ENCODE measurements around the gene BCAS3.

BCAS3 gene

GRCh38 chr17:61017317-61018006 is 339.8 kb downstream of the BCAS3 start:
- TF ChIP-seq TAF1 (IDR thresholded peaks at IDR 0.05; ENCODE audit: low read depth) (no peak), RAD21 (IDR thresholded peaks at IDR 0.05; ENCODE audit: low read depth) (no peak), CEBPB (IDR thresholded peaks at IDR 0.05) (no peak), EP300 (IDR thresholded peaks at IDR 0.05; ENCODE audit: borderline replicate concordance) (no peak), YY1 (IDR thresholded peaks at IDR 0.05; ENCODE audit: low read depth) (no peak), TCF12 (IDR thresholded peaks at IDR 0.05; ENCODE audit: low read depth) (no peak), REST (IDR thresholded peaks at IDR 0.05; ENCODE audit: low read depth) (no peak), TEAD4 (IDR thresholded peaks at IDR 0.05) (no peak)

GRCh38 chr17:61018938-61019337 is 341.3 kb downstream of the BCAS3 start:
- TF ChIP-seq FOXM1 (IDR thresholded peaks at IDR 0.05; ENCODE audit: borderline replicate concordance, low read depth) (no peak), MAX (IDR thresholded peaks at IDR 0.05) (no peak), CREB1 (IDR thresholded peaks at IDR 0.05; ENCODE audit: low read depth) (no peak)

GRCh38 chr17:61023996-61024395 is 346.3 kb downstream of the BCAS3 start:
- TF ChIP-seq FOXM1 (IDR thresholded peaks at IDR 0.05; ENCODE audit: borderline replicate concordance, low read depth) (no peak), MAX (IDR thresholded peaks at IDR 0.05) (no peak), EP300 (IDR thresholded peaks at IDR 0.05; ENCODE audit: borderline replicate concordance) (no peak), CEBPB (IDR thresholded peaks at IDR 0.05) (no peak), NFIC (IDR thresholded peaks at IDR 0.05) (no peak), TCF12 (IDR thresholded peaks at IDR 0.05; ENCODE audit: low read depth) (no peak), REST (IDR thresholded peaks at IDR 0.05; ENCODE audit: low read depth) (no peak)

- no peak for TF ChIP-seq CEBPB (IDR thresholded peaks at IDR 0.05)
- no peak for TF ChIP-seq ZBTB7A (IDR thresholded peaks at IDR 0.05; ENCODE audit: low read depth)
- TF ChIP-seq REST (IDR thresholded peaks at IDR 0.05; ENCODE audit: low read depth) = no peak
- TF ChIP-seq EP300 (IDR thresholded peaks at IDR 0.05; ENCODE audit: borderline replicate concordance) = no peak
- no peak for TF ChIP-seq MAX (IDR thresholded peaks at IDR 0.05)
- TF ChIP-seq YY1 (IDR thresholded peaks at IDR 0.05; ENCODE audit: low read depth) = no peak
- TF ChIP-seq USF1 (IDR thresholded peaks at IDR 0.05) = no peak
- TF ChIP-seq TEAD4 (IDR thresholded peaks at IDR 0.05) = no peak
- TF ChIP-seq FOXM1 (IDR thresholded peaks at IDR 0.05; ENCODE audit: borderline replicate concordance, low read depth) = no peak
- no peak for TF ChIP-seq EGR1 (IDR thresholded peaks at IDR 0.05)
Measured at GRCh38 chr17:61026818-61027217, 349.2 kb downstream of the BCAS3 start.

GRCh38 chr17:61029181-61029580 is 351.5 kb downstream of the BCAS3 start:
- TF ChIP-seq EP300 (IDR thresholded peaks at IDR 0.05; ENCODE audit: borderline replicate concordance) = no peak
- TF ChIP-seq EGR1 (IDR thresholded peaks at IDR 0.05) = no peak

GRCh38 chr17:61040666-61041065 is 363.0 kb downstream of the BCAS3 start:
- TF ChIP-seq TCF12 (IDR thresholded peaks at IDR 0.05; ENCODE audit: low read depth) (no peak), ZBTB7A (IDR thresholded peaks at IDR 0.05; ENCODE audit: low read depth) (no peak), CREB1 (IDR thresholded peaks at IDR 0.05; ENCODE audit: low read depth) (no peak), EP300 (IDR thresholded peaks at IDR 0.05; ENCODE audit: borderline replicate concordance) (no peak), TEAD4 (IDR thresholded peaks at IDR 0.05) (no peak), REST (IDR thresholded peaks at IDR 0.05; ENCODE audit: low read depth) (no peak), FOXM1 (IDR thresholded peaks at IDR 0.05; ENCODE audit: borderline replicate concordance, low read depth) (no peak)

Measured in Ishikawa (cell line).